ENCODE data around the gene DIP2B.
"Not testable (repeated sequence)": the region's sequence is repeated elsewhere in the genome, so short reads cannot be mapped to it uniquely, and the experiment has no call there.

DIP2B gene

GRCh38 chr12:50538182-50538581 is 33.4 kb downstream of the DIP2B start:
- TF ChIP-seq FOXP2 (optimal IDR thresholded peaks at IDR 0.05; ENCODE audit: control extremely low read depth, extremely low read length, insufficient read depth) (no peak), POLR2AphosphoS5 (IDR thresholded peaks at IDR 0.05; ENCODE audit: borderline replicate concordance, low read depth, low read length) (no peak), EZH2 (IDR thresholded peaks at IDR 0.05) (no peak)
- H3K9ac ChIP-seq (ENCODE audit: insufficient read length): no peak overlapping the region

DNA sequence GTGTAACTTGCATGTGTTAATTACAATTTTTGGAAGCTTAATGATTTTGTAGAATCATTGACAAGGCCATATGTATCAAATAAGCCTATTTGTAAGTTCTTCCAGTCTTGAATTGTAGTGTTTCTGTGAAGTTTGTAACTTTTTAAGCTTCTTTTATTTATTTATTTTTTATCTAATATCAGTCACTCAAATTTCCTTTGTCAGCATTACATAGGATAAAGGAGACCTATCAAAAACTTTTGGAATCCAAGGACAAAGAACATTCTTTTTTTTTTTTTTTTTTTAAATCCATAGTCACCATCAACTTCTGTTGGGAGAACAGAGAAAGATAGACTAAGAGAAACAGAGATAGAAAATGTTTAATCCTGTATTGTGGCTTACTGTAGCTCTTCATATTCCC is 36.4 kb downstream of the DIP2B start:
- Histone ChIP-seq H3K36me3 (ENCODE audit: insufficient read depth, low read length) (no peaks in the 10 kb centered on the region), H3K27ac (0 out of 2 replicates have a peak overlapping the region, but pooled peaks have one; percentile 12), H3K9ac (ENCODE audit: insufficient read length) (no peak overlapping the region), H3K9me3 (ENCODE audit: low read depth, low read length) (no peaks in the 10 kb centered on the region), H3K4me3 (no peak overlapping the region)
- no peak for DNase-seq (ENCODE audit: low read depth, low spot score)
- TF ChIP-seq POLR2AphosphoS5 (IDR thresholded peaks at IDR 0.05; ENCODE audit: borderline replicate concordance, low read depth, low read length): no peak
- no peak for TF ChIP-seq FOXP2 (optimal IDR thresholded peaks at IDR 0.05; ENCODE audit: control extremely low read depth, extremely low read length, insufficient read depth)

More at GRCh38 chr12:50538182-50538581, 33.4 kb downstream of the DIP2B start:
- no peaks in the 10 kb centered on the region for H3K9me3 ChIP-seq (ENCODE audit: low read depth, low read length)
- H3K36me3 ChIP-seq (ENCODE audit: insufficient read depth, low read length): no peaks in the 10 kb centered on the region
- no peak for DNase-seq (ENCODE audit: low read depth, low spot score)
- no peak overlapping the region; the same call in 1 of the 2 replicates for H3K27ac ChIP-seq
- H3K4me3 ChIP-seq: no peak overlapping the region

DNA sequence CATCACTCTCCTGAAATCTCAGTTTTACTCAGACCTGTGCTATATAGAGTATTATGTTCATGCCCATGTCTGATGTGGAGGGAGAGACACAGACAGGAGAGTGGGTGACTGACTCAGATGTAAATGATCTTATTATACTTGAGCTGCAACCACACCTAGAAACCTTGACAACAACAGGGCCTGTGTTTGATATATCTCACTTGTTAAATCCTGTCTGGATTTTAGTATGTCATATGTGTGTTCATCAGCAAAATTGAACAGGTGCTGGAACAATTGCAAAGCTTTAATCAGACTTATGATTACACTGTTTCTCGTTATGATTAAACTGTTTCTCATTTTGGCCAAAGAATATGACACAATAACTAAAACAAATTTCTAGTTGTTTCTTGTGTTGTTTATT is 37.7 kb downstream of the DIP2B start:
- TF ChIP-seq EZH2 (IDR thresholded peaks at IDR 0.05) (no peak), POLR2AphosphoS5 (IDR thresholded peaks at IDR 0.05; ENCODE audit: borderline replicate concordance, low read depth, low read length) (no peak), FOXP2 (optimal IDR thresholded peaks at IDR 0.05; ENCODE audit: control extremely low read depth, extremely low read length, insufficient read depth) (no peak)
- no peak for DNase-seq (ENCODE audit: low read depth, low spot score)
- H3K27ac ChIP-seq: peak overlapping the region; percentile 61

DNA sequence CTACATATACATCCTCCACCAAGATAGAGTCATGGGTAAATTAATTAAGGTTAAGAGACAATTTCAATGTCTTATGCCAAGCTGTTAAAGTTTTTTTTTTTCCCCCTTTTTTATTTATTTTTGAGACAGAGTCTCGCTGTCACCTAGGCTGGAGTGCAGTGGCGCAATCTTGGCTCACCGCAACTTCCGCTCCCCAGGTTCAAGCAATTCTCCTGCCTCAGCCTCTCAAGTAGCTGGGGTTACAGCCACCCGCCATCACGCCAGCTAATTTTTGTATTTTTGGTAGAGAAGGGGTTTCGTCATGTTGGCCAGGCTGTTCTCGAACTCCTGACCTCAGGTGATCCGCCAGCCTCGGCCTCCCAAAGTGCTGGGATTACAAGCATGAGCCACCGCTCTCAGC is 38.4 kb downstream of the DIP2B start:
- DNase-seq (ENCODE audit: low read depth, low spot score); H3K36me3 ChIP-seq (ENCODE audit: insufficient read depth, low read length); H3K9ac ChIP-seq (ENCODE audit: insufficient read length); H3K4me3 ChIP-seq; H3K9me3 ChIP-seq (ENCODE audit: low read depth, low read length); H3K27ac ChIP-seq: not testable (repeated sequence)

More for the DNA sequence above, 37.7 kb downstream of the DIP2B start:
- Histone ChIP-seq H3K9me3 (ENCODE audit: low read depth, low read length) (no peaks in the 10 kb centered on the region), H3K9ac (ENCODE audit: insufficient read length) (no peak overlapping the region), H3K36me3 (ENCODE audit: insufficient read depth, low read length) (no peaks in the 10 kb centered on the region), H3K4me3 (no peak overlapping the region)

GRCh38 chr12:50545213-50545612 is 40.4 kb downstream of the DIP2B start:
- no peak overlapping the region for H3K9ac ChIP-seq (ENCODE audit: insufficient read length)
- no peak overlapping the region for H3K4me3 ChIP-seq
- TF ChIP-seq FOXP2 (optimal IDR thresholded peaks at IDR 0.05; ENCODE audit: control extremely low read depth, extremely low read length, insufficient read depth) (no peak), EZH2 (IDR thresholded peaks at IDR 0.05) (no peak), POLR2AphosphoS5 (IDR thresholded peaks at IDR 0.05; ENCODE audit: borderline replicate concordance, low read depth, low read length) (no peak)
- peak overlapping the region; percentile 93; the same call in 1 of the 2 replicates for H3K27ac ChIP-seq
- no peaks in the 10 kb centered on the region for H3K9me3 ChIP-seq (ENCODE audit: low read depth, low read length)
- no peak for DNase-seq (ENCODE audit: low read depth, low spot score)
- H3K36me3 ChIP-seq (ENCODE audit: insufficient read depth, low read length): no peaks in the 10 kb centered on the region

- H3K36me3 ChIP-seq (ENCODE audit: insufficient read depth, low read length): no peaks in the 10 kb centered on the region
- peak overlapping the region; percentile 93 for H3K27ac ChIP-seq
- no peak for DNase-seq (ENCODE audit: low read depth, low spot score)
- H3K9me3 ChIP-seq (ENCODE audit: low read depth, low read length): no peaks in the 10 kb centered on the region
- H3K4me3 ChIP-seq: peak overlapping the region; percentile 63
- no peak overlapping the region for H3K9ac ChIP-seq (ENCODE audit: insufficient read length)
- TF ChIP-seq POLR2AphosphoS5 (IDR thresholded peaks at IDR 0.05; ENCODE audit: borderline replicate concordance, low read depth, low read length) (no peak), EZH2 (IDR thresholded peaks at IDR 0.05) (no peak), FOXP2 (optimal IDR thresholded peaks at IDR 0.05; ENCODE audit: control extremely low read depth, extremely low read length, insufficient read depth) (no peak)
These were observed 41.0 kb downstream of the DIP2B start for GRCh38 chr12:50545786-50546185.

DNA sequence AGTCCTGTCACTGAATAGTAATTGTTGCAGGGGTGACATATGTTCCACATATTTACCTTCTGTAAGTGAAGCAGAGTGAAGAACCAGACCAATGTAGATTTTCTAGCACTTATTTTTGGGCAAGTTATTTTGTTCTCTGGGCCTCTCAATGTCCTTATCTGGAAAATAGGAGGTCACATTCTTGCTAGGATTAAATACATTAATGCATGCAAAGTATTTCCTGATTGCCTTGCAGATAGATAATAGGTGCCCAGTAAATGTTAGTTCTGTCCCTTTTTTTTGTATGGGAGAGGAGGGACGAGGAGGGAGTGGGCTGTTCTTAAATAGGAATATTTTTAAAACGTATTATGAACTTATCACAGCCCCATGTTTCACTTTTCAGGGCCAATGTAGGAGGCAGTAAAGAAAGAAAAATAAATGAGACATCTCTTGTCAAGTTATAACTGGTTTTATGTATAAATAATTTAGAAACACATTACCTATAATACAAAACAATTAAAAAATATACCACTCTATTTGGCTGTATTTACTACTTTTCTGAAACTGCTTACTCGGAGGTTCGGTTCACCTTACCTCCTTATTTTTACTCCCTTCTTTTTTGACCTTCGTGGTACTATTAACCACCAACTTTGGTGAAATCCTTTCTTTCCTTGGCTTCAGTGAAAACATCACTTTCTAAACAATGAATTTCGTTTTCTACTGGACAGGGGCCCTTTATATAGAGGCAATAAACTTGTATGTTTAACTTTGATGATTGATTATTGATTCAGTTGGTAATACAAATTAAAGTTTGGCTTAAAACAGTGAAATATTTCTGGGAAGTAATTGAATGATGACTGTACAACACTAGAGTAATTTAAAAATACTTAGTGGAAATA is 41.9 kb downstream of the DIP2B start:
- Histone ChIP-seq H3K36me3 (ENCODE audit: insufficient read depth, low read length) (no peaks in the 10 kb centered on the region), H3K9me3 (ENCODE audit: low read depth, low read length) (no peaks in the 10 kb centered on the region), H3K9ac (ENCODE audit: insufficient read length) (peak overlapping the region; percentile 46), H3K4me3 (peak overlapping the region; percentile 63), H3K27ac (peak overlapping the region; percentile 93)
- no peak for TF ChIP-seq POLR2AphosphoS5 (IDR thresholded peaks at IDR 0.05; ENCODE audit: borderline replicate concordance, low read depth, low read length)
- TF ChIP-seq EZH2 (IDR thresholded peaks at IDR 0.05): no peak
- TF ChIP-seq FOXP2 (optimal IDR thresholded peaks at IDR 0.05; ENCODE audit: control extremely low read depth, extremely low read length, insufficient read depth): no peak
- DNase-seq (ENCODE audit: low read depth, low spot score): no peak

DNA sequence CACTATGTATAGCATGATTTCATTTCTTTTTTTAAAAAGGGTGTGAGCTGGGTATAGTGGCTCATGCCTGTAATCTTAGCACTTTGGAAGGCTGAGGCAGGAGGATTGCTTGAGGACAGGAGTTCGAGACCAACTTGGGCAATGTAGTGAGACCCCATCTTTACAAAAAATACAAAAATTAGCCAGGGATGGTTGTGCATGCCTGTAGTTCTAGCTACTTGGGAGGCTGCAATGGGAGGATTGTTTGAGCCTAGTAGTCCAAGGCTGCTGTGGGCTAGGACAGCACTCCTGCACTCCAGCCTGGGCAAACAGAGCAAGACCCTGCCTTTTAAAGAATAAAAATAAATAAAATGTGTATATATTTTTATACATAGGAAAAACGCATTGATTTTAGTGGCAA is 43.0 kb downstream of the DIP2B start:
- Histone ChIP-seq H3K9me3 (ENCODE audit: low read depth, low read length) (no peaks in the 10 kb centered on the region), H3K27ac (peak overlapping the region; percentile 93), H3K4me3 (no peak overlapping the region), H3K9ac (ENCODE audit: insufficient read length) (no peak overlapping the region), H3K36me3 (ENCODE audit: insufficient read depth, low read length) (no peaks in the 10 kb centered on the region)
- no peak for DNase-seq (ENCODE audit: low read depth, low spot score)
- no peak for TF ChIP-seq EZH2 (IDR thresholded peaks at IDR 0.05)
- TF ChIP-seq POLR2AphosphoS5 (IDR thresholded peaks at IDR 0.05; ENCODE audit: borderline replicate concordance, low read depth, low read length): no peak
- no peak for TF ChIP-seq FOXP2 (optimal IDR thresholded peaks at IDR 0.05; ENCODE audit: control extremely low read depth, extremely low read length, insufficient read depth)
